Nephron (organoid): Measurements from ENCODE around the gene RBBP8.

ENCODE experiments used
- H3K27ac Mint-ChIP-seq, 3 experiments: 2 replicates each; pipeline ENCODE4 v1.8.0; 2020; ENCODE audit warnings: mixed read lengths in 3 of 3, mild to moderate bottlenecking in 2 of 3, moderate library complexity in 1 of 3
- H3K27me3 Mint-ChIP-seq: 2 replicates; pipeline ENCODE4 v1.8.0; 2021; ENCODE audit warnings: low read depth, mild to moderate bottlenecking, moderate library complexity, mixed read lengths
- H3K36me3 Mint-ChIP-seq: 2 replicates; pipeline ENCODE4 v1.8.0; 2020; ENCODE audit warnings: low read depth, mixed read lengths
- H3K4me1 Mint-ChIP-seq: 2 replicates; pipeline ENCODE4 v1.8.0; 2020; ENCODE audit warnings: mixed read lengths
- H3K4me3 Mint-ChIP-seq, 3 experiments: 2 replicates each; pipeline ENCODE4 v1.8.0; 2020; ENCODE audit warnings: mild to moderate bottlenecking in 3 of 3, mixed read lengths in 3 of 3, moderate library complexity in 2 of 3
- H3K9me3 Mint-ChIP-seq: 2 replicates; pipeline ENCODE4 v1.8.0; 2020; ENCODE audit warnings: mixed read lengths
- TF ChIP-seq, protein P1 (sequence below), 3 experiments: fragments of 200-600 bp; sonication (generic); IDR thresholded peaks; one replicate each; pipeline ENCODE4 v1.5.0; 2021; ENCODE audit warnings: antibody characterized with exemption in 3 of 3; ENCODE audit not compliant: unreplicated experiment in 3 of 3

The RBBP8 gene

DNA sequence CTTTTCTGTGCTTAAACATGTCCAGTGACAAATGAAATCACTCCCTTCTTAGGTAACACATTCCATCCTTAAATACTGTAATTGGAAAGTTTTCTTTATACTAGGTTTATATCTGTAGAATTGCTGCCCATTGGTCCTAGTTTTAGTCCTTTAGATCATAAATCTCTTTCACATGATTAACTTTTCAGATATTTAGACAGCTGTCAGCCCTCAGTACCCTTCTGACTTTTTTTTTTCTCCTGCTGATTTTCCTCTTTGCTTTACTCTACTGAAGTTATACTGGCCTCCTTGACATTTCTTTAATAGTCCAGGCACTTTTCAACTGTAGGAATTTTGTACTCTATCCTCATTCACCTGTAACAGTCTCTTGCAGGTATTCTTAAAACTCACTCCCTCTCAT is 28.9 kb downstream of the RBBP8 start:
- TF ChIP-seq, protein P1, sequence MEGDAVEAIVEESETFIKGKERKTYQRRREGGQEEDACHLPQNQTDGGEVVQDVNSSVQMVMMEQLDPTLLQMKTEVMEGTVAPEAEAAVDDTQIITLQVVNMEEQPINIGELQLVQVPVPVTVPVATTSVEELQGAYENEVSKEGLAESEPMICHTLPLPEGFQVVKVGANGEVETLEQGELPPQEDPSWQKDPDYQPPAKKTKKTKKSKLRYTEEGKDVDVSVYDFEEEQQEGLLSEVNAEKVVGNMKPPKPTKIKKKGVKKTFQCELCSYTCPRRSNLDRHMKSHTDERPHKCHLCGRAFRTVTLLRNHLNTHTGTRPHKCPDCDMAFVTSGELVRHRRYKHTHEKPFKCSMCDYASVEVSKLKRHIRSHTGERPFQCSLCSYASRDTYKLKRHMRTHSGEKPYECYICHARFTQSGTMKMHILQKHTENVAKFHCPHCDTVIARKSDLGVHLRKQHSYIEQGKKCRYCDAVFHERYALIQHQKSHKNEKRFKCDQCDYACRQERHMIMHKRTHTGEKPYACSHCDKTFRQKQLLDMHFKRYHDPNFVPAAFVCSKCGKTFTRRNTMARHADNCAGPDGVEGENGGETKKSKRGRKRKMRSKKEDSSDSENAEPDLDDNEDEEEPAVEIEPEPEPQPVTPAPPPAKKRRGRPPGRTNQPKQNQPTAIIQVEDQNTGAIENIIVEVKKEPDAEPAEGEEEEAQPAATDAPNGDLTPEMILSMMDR (IDR thresholded peaks at IDR 0.05; ENCODE audit: unreplicated experiment in 3 of 3) = no peak
- H3K9me3 Mint-ChIP-seq = no peaks in the 10 kb centered on the region
- no peaks in the 10 kb centered on the region for H3K4me1 Mint-ChIP-seq
- H3K36me3 Mint-ChIP-seq = peaks cover 12% of the 10 kb centered on the region
- no peak overlapping the region for H3K27ac Mint-ChIP-seq
- no peak overlapping the region for H3K4me3 Mint-ChIP-seq
- H3K27me3 Mint-ChIP-seq = no peaks in the 10 kb centered on the region

DNA sequence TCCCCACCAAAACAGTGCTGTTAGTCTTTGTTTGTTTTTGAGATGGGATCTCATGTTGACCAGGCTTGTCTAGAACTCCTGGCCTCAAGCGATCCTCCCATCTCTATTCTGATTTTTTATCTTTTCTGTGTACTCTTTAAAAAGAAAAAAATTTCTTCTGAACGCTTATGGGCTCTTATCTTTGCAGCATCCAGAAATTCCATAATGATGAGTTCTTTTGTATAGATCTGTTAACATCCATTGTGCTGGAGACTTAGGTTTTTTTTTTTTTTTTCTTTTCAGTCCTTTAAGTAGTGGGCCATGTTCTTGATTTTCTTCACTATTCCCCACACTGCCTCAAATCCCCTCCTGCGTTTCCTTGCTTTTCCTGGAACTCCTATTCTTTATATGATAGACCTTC is 31.0 kb downstream of the RBBP8 start:
- H3K36me3 Mint-ChIP-seq = peaks cover 5% of the 10 kb centered on the region
- no peaks in the 10 kb centered on the region for H3K27me3 Mint-ChIP-seq
- no peak overlapping the region for H3K4me3 Mint-ChIP-seq
- no peaks in the 10 kb centered on the region for H3K9me3 Mint-ChIP-seq
- TF ChIP-seq, protein P1 (IDR thresholded peaks at IDR 0.05; ENCODE audit: unreplicated experiment in 3 of 3) = no peak
- H3K4me1 Mint-ChIP-seq = no peaks in the 10 kb centered on the region
- no peak overlapping the region for H3K27ac Mint-ChIP-seq

DNA sequence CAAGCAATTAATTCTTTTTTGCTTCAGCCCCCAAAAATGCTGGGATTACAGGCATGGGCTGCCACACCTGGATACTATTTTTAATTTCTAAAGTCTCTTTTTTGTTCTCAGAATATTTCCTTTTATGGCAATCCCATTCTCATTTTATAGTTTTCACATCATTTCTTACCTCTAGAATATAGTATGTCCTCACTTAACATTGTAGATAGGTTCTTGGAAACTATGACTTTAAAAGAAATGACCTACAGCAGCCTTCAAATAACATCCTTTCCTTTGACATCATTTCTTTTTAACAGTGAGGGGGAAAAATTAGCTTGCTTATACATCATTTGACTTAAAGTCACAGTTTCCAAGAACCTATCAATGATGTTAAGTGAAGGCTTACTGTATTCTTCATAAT is 31.6 kb downstream of the RBBP8 start:
- no peak overlapping the region for H3K27ac Mint-ChIP-seq
- H3K27me3 Mint-ChIP-seq = no peaks in the 10 kb centered on the region
- H3K9me3 Mint-ChIP-seq = no peaks in the 10 kb centered on the region
- no peaks in the 10 kb centered on the region for H3K4me1 Mint-ChIP-seq
- H3K36me3 Mint-ChIP-seq = no peaks in the 10 kb centered on the region
- H3K4me3 Mint-ChIP-seq = no peak overlapping the region
- TF ChIP-seq, protein P1 (IDR thresholded peaks at IDR 0.05; ENCODE audit: unreplicated experiment in 3 of 3) = no peak

DNA sequence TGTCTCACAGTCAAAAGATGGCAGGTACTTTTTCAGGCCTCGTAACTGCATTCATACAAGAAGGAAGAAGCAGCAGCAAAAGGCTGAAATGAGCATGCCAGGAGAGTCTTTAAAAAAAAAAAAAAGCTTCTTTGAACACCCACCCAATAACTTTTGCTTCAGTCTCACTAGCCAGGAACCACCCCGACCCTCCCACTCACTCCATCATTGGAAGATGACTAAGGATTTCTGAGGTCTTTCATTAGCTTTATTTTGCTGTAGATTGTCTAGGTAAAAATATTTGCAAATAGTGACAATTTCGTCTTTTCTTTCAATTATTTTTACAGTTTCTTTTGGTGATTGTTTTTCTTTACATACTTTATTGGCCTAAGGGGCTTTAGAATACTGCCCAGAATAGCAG is 37.9 kb downstream of the RBBP8 start:
- Mint-ChIP-seq H3K27me3 (no peaks in the 10 kb centered on the region), H3K4me1 (peaks cover 15% of the 10 kb centered on the region), H3K4me3 (no peak overlapping the region), H3K36me3 (peaks cover 20% of the 10 kb centered on the region), H3K27ac (peak overlapping the region; percentile 26 to 71 (median 64)), H3K9me3 (no peaks in the 10 kb centered on the region)
- TF ChIP-seq, protein P1 (IDR thresholded peaks at IDR 0.05; ENCODE audit: unreplicated experiment in 3 of 3) = no peak

GRCh38 chr18:22974001-22974400 is 40.9 kb downstream of the RBBP8 start:
- TF ChIP-seq, protein P1 (IDR thresholded peaks at IDR 0.05; ENCODE audit: unreplicated experiment in 3 of 3) = no peak
- Mint-ChIP-seq H3K9me3 (no peaks in the 10 kb centered on the region), H3K27ac (peak overlapping the region; percentile 0 to 68 (median 57)), H3K36me3 (peaks cover 20% of the 10 kb centered on the region), H3K4me1 (peaks cover 26% of the 10 kb centered on the region), H3K27me3 (no peaks in the 10 kb centered on the region), H3K4me3 (no peak overlapping the region)

- TF ChIP-seq, protein P1 (IDR thresholded peaks at IDR 0.05; ENCODE audit: unreplicated experiment in 3 of 3) = no peak
- no peaks in the 10 kb centered on the region for H3K9me3 Mint-ChIP-seq
- no peak overlapping the region for H3K4me3 Mint-ChIP-seq
- no peaks in the 10 kb centered on the region for H3K27me3 Mint-ChIP-seq
- peak overlapping the region; percentile 57 to 78 (median 68) for H3K27ac Mint-ChIP-seq
- H3K4me1 Mint-ChIP-seq = peaks cover 26% of the 10 kb centered on the region
- H3K36me3 Mint-ChIP-seq = peaks cover 20% of the 10 kb centered on the region
Observed at GRCh38 chr18:22974707-22975106, 41.6 kb downstream of the RBBP8 start.
